ENCODE results near the gene MRPL30.
"Not testable (repeated sequence)": the region's sequence is repeated elsewhere in the genome, so short reads cannot be mapped to it uniquely, and the experiment has no call there.

Gene MRPL30

GRCh38 chr2:99187011-99187410 is 6.0 kb downstream of the MRPL30 start:
- no peak for FAIRE-seq

GRCh38 chr2:99188357-99188756 is 7.4 kb downstream of the MRPL30 start:
- FAIRE-seq, result no peak

GRCh38 chr2:99190548-99190947 is 9.6 kb downstream of the MRPL30 start:
- no peak for FAIRE-seq

GRCh38 chr2:99192364-99192763 is 11.4 kb downstream of the MRPL30 start:
- not testable (repeated sequence) for FAIRE-seq

GRCh38 chr2:99198103-99198841 is 17.3 kb downstream of the MRPL30 start:
- no peak for FAIRE-seq

- FAIRE-seq, result no peak
Observed at GRCh38 chr2:99200076-99200800, 19.3 kb downstream of the MRPL30 start.

- no peak for FAIRE-seq
Observed at GRCh38 chr2:99201959-99202678, 21.1 kb downstream of the MRPL30 start.

GRCh38 chr2:99205491-99205890 is 24.5 kb downstream of the MRPL30 start:
- FAIRE-seq, result no peak

GRCh38 chr2:99216096-99216495 is 35.1 kb downstream of the MRPL30 start:
- FAIRE-seq, result no peak

GRCh38 chr2:99217929-99218501 is 37.0 kb downstream of the MRPL30 start:
- no peak for FAIRE-seq

- FAIRE-seq, result not testable (repeated sequence)
Observed at GRCh38 chr2:99233177-99233576, 52.2 kb downstream of the MRPL30 start.

GRCh38 chr2:99238599-99238998 is 57.6 kb downstream of the MRPL30 start:
- FAIRE-seq, result no peak

- FAIRE-seq, result no peak
Observed at GRCh38 chr2:99240431-99240830, 59.4 kb downstream of the MRPL30 start.

GRCh38 chr2:99242151-99242550 is 61.2 kb downstream of the MRPL30 start:
- no peak for FAIRE-seq
